NCI-H1105 (cell line): Measurements from ENCODE around the gene MCM10.

Source experiments
- DNase-seq: peaks from one replicate; lab custom pipeline; 2025; lab: John Stamatoyannopoulos, UW

Gene MCM10

DNA sequence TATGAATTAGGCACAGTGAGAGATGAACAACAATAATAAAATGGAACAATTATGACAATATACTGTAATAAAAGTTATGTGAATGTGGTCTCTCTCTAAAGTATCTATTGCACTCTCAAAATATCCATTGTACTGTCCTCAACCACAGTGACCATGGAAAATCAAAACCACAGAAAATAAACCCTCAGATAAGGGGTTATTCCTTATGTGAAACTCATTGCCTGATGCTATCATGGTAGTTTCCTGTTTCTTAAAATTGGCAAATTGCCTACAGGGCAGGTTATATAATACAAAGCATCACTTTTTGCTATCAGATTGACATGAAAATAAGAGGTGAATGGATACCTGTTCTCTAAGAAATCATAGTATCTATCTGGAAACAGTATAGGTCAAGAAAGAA is 3.8 kb downstream of the MCM10 start:
- DNase-seq: no peak

DNA sequence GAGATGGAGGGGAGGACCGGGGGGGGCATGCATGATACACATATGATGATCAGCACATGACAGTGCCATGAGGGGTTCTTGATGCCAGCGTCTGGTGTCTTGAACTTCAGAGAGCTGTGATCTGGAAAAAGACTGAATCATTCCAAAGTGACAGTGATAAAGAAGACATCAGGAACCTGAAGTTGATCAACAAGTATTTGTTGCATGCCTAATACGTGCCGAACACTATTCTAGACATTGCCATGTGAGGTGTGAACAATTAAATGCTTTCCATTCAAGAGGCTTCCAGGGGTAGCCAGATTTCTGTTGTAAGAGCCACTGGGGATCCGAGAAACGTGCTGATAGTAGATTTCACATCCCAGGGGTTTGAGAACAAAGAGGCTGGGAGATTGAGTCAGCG is 6.2 kb downstream of the MCM10 start:
- no peak for DNase-seq

DNA sequence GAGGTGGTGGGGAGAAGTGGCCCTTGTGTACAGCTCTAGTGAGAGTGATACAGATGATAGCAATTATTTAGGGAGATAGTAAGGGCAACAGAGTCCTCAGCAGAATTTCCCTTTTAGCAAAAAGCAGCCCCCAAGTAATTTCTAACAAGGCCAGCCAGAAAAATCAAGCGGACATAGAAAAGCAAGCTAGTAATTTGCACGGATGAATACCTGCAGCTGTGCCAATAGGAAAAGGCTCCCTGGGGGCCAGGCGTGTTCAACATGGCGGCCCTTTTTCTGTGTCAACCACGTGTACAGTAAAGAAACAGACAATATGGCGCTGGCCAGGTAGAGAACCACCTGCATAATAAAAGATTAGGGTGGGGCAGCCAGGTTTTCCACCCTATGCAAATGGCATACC is 7.4 kb downstream of the MCM10 start:
- DNase-seq: no peak

GRCh38 chr10:13173616-13174015 is 12.3 kb downstream of the MCM10 start:
- no peak for DNase-seq

GRCh38 chr10:13180788-13181187 is 19.4 kb downstream of the MCM10 start:
- DNase-seq: no peak

- DNase-seq: no peak
Observed at GRCh38 chr10:13182424-13182823, 21.1 kb downstream of the MCM10 start.

- DNase-seq: no peak
Observed at GRCh38 chr10:13183625-13184024, 22.3 kb downstream of the MCM10 start.

- DNase-seq: no peak
Observed at GRCh38 chr10:13184276-13184675, 22.9 kb downstream of the MCM10 start.

GRCh38 chr10:13184730-13185514 is 23.6 kb downstream of the MCM10 start:
- DNase-seq: peak; percentile 40

- no peak for DNase-seq
Observed at GRCh38 chr10:13187135-13187534, 25.8 kb downstream of the MCM10 start.

DNA sequence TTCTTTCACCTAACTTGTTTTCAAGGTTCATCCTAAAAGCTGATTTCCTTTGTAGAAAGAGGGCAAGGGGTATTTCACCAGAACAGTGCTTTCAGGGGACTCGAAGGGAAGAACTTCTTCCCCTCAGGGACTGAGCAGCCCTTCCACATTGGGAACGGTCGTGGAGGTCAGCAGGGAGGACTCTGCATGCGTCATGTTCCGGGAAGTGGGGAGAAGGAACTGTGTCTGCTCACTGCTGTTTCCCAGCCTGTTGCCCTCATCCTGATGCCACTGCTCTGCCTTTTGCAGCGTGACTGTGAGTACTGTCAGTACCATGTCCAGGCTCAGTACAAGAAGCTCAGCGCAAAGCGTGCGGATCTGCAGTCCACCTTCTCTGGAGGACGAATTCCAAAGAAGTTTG is 27.2 kb downstream of the MCM10 start:
- no peak for DNase-seq

GRCh38 chr10:13189961-13190360 is 28.6 kb downstream of the MCM10 start:
- DNase-seq: no peak

GRCh38 chr10:13190816-13191215 is 29.5 kb downstream of the MCM10 start:
- no peak for DNase-seq

GRCh38 chr10:13191362-13191761 is 30.0 kb downstream of the MCM10 start:
- DNase-seq: no peak

DNA sequence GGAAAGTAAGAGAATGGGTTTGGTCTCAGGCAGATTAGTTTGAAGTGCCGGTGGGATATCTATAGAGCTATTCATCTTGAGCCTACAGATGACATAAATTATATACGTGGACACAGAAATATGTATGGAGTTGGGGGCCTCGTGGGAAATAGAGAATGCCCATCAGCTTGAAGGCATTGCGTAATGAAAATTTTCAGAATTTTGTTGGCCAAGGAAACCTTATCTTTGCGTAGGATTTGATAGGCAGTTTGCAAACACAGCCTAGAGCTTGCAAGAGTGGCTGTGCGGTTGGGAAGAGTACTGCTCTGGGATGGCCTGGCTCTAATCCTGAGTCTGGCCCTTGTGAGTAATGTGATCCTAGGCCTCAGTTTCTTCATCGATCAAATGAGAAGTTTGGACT is 32.3 kb downstream of the MCM10 start:
- no peak for DNase-seq

DNA sequence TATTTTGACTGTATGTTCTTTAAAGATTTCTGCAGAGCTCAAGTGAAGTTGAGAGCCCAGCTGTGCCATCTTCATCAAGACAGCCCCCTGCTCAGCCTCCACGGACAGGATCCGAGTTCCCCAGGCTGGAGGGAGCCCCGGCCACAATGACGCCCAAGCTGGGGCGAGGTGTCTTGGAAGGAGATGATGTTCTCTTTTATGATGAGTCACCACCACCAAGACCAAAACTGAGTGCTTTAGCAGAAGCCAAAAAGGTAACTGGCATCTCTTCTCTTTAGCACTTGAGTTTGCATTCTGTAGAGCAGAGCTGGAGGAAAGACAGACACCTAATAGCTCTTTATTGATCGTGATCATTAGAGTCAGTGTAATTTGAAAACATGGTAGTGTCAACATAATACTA is 33.7 kb downstream of the MCM10 start:
- DNase-seq: no peak

- DNase-seq: no peak
Observed at GRCh38 chr10:13201132-13201531, 39.8 kb downstream of the MCM10 start.

- no peak for DNase-seq
Observed at GRCh38 chr10:13206091-13206490, 44.7 kb downstream of the MCM10 start.

DNA sequence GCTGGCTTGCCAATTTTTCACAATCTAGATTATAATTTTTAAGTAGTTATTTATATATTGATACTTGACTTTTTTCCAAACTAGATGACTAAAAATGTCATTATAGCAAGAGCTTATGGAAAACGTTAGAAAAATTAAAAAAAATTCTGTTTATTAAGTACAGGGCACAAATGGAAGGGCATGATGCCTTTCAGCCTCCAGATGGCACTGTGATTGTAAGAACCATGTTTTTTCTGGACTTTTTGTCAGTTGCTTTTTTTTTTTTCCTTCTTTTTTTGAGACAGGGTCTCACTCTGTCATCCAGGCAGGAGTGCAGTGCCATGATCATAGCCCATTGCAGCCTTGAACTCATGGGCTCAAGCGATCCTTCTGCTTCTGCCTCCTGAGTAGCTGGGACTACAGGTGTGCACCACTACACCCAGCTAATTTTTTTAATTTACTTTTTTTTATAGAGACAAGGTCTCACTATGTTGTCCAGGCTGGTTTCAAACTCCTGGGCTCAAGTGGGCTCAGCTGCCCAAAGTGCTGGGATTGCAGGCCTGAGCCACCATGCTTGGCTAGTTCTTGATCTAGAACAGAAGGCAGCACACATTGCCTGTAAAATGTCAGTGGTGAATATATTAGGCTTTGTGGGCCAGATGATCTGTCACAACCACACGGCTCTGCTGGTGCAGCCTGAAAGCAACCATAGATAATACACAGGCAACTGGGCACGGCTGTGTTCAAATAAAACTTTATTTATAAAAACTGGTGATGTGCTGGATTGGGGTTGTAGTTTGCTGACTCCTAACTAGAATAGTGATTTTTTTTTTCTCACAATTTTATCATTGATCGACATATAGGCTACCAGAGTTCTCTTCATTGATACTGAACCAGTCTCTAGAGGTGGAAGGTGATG is 45.4 kb downstream of the MCM10 start:
- DNase-seq: no peak

DNA sequence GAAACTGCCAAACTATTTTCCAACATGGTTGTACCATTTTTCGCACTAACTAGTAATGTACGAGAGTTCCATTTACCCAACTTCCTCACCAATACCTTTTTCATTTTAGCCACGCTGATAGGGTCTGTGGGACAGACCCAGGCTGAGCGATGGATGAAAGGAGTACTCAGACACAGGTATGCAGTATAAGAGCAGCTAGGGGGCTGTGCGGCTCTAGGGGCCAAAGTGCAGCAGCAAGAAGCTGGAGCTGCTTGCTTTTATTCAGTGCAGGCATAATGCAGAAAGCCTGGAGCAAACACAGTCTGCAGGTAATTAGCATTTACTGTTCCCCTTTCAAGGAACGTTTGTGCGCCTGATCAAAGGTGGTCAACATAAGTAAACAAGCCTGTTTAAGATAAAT is 51.8 kb downstream of the MCM10 start:
- no peak for DNase-seq

GRCh38 chr10:13218878-13219277 is 57.5 kb downstream of the MCM10 start:
- DNase-seq: no peak

DNA sequence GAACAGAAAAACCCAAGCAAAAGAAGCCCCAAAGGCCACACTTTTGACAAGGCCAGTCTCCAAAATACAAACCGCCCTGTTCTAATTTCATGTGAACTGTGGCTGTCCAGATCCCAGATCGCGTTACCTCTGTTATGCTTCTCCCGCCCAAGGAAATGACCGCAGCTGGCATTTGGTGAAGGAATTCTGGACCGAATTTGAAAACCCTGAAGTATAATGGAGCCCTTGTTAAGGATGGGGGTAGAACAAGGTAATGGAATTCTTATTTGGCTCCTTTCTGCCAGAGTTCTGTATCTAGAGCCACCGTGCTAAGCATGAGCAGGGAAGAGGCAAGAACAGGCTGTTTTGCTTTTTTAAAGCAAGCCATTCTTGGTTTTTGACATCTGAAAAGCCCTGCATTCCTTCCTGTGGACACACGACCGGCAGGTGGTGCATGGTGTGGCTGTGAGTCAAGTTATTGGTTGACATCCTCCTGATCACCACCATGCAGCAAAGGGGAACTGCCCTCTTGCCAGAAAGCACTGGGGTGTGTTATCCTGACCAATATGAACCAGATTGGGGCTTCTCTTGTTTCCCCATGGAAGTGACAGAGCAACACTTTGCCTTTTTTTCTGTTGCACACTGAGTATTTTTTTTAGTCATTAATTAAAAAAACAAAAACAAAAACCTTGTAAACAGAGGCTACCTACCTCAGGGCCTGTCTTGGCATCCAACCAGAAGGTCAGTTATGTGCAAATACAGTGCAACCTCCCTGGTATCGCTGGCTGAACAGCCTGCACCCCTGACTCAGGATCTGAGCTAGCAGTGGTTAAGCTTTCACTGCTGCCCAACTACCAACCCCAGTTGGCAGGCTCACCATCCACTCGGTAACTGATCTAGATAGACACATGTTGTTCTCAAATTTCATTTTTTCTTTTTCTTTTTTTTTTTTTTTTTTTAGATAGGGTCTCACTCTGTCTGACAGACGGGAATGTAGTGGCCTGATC is 58.6 kb downstream of the MCM10 start:
- DNase-seq: no peak
